Spleen (tissue), 11 donors: Measurements from ENCODE around the gene HMGXB4. TPM values are rescaled to one million over a fixed set of nuclear protein-coding genes. Genes with fewer than 3 reads are reported as not detected.

Experiments used
- DNase-seq: peaks from one replicate; pipeline ENCODE4 v3.0.0-alpha.2; 2020
- H3K27ac ChIP-seq, 8 donors: fragments of 200-600 bp; sonication (generic) in 7 of 8; 1 replicate in 4 of 8; 2 replicates in 4 of 8; pipeline versions ENCODE4 v1.5.0 to v1.8.0; 2016 to 2021; ENCODE audit warnings: inconsistent platforms in 4 of 8, mild to moderate bottlenecking in 4 of 8, moderate library complexity in 1 of 8
- H3K27me3 ChIP-seq, 7 donors: fragments of 200-600 bp; sonication (generic) in 6 of 7; replicated peaks in 1 of 7; 1 replicate in 4 of 7; 2 replicates in 3 of 7; pipeline versions ENCODE4 v1.5.0 to v1.8.0; 2016 to 2021; ENCODE audit warnings: inconsistent platforms in 3 of 7, mild to moderate bottlenecking in 1 of 7
- H3K36me3 ChIP-seq, 6 donors: fragments of 200-600 bp; sonication (generic) in 5 of 6; 1 replicate in 4 of 6; 2 replicates in 2 of 6; pipeline versions ENCODE4 v1.5.0 to v1.8.0; 2016 to 2021; ENCODE audit warnings: inconsistent platforms in 2 of 6
- H3K4me1 ChIP-seq, 6 donors: fragments of 200-600 bp; sonication (generic) in 5 of 6; 1 replicate in 3 of 6; 2 replicates in 3 of 6; pipeline versions ENCODE4 v1.5.0 to v1.8.0; 2016 to 2021; ENCODE audit warnings: inconsistent platforms in 3 of 6
- H3K4me3 ChIP-seq, 8 donors: fragments of 200-600 bp; sonication (generic) in 7 of 8; 1 replicate in 4 of 8; 2 replicates in 4 of 8; pipeline versions ENCODE4 v1.5.0 to v1.8.0; 2016 to 2021; ENCODE audit warnings: inconsistent platforms in 4 of 8, mild to moderate bottlenecking in 4 of 8, moderate library complexity in 2 of 8
- H3K9me3 ChIP-seq, 8 donors: fragments of 200-600 bp; sonication (generic) in 7 of 8; 1 replicate in 4 of 8; 2 replicates in 4 of 8; pipeline versions ENCODE4 v1.5.0 to v1.8.0; 2016 to 2021; ENCODE audit warnings: inconsistent platforms in 4 of 8
- POLR2A ChIP-seq, 3 donors: fragments of 450-650 bp; IDR thresholded peaks; one replicate each; pipeline ENCODE4 v1.5.1; 2017; ENCODE audit warnings: antibody characterized with exemption in 3 of 3, mild to moderate bottlenecking in 1 of 3
- POLR2AphosphoS5 ChIP-seq, 3 donors: sonication (generic); formaldehyde crosslinking; IDR thresholded peaks; one replicate each; pipeline ENCODE4 v1.5.1; 2017; ENCODE audit warnings: antibody characterized with exemption in 3 of 3
- WGBS, 5 donors: extraction: QIAGEN DNeasy Blood & Tissue Kit in 3 of 5; methylation state at CpG; one replicate each; pipeline versions ENCODE4 v1.1.5 to v1.1.7; 2013 to 2018; 5-methylcytosine and 5-hydroxymethylcytosine counted together
- intact Hi-C: fragments of 100-400 bp; cut with DNase I; formaldehyde crosslinking; loops from one replicate; pipeline ENCODE4 v1.15.0; 2023; ENCODE audit warnings: low total_unique reads
- microRNA-seq, 3 donors: library from miRNA; unstranded; fragments of <30 nt; microRNA quantifications; one replicate each; pipeline versions ENCODE4 to v1.1.0, GENCODE V29; 2019 to 2020
- polyA plus RNA-seq, 3 donors: library from polyadenylated mRNA; stranded (reverse); fragments of 200-250 nt; gene quantifications; one replicate each; pipeline ENCODE4 v1.2.1, GENCODE V29; 2013
- small RNA-seq, 4 donors: library from RNA; depleted of rRNA; stranded (forward); fragments of <200 nt; gene quantifications; one replicate each; pipeline ENCODE3, GENCODE V24; 2016
- total RNA-seq, 7 donors: library from RNA; depleted of rRNA in 3 of 7; stranded (reverse); fragments of >200 nt in 3 of 7; fragmentation: NEBNext Ultra II Directional in 4 of 7; extraction: Animal tissue kit (Norgen Biotek cat#: 25700) in 4 of 7; gene quantifications; one replicate each; pipeline versions ENCODE4 v1.1.0 to v1.2.1, GENCODE V29; 2016 to 2021
- donor health status: healthy with polysubstance abuse.
- donor health status: DM: no; HTN: no; CAD: no; lungs with moderate emphysema.
- donor health status: DM: no; HTN: no; CAD: no.
- donor health status: Bipolar disorder and iron deficiency.
- donor health status: healthy.
- donor health status: DM: no; HTN: no; CAD: no.
- donor health status: DM: yes; HTN: yes; CAD: no.

HMGXB4 gene
- total and polyA plus RNA-seq, 10 donors: 4.0 to 24.6 (median 19.5) TPM

GRCh38 chr22:35344956-35345690 lies 87.8 kb downstream of the HMGXB4 start:
- no peaks in the 10 kb centered on the region for H3K9me3 ChIP-seq
- H3K36me3 ChIP-seq: peaks cover 0 to 88% (median 57%) of the 10 kb centered on the region in 6 donors
- TF ChIP-seq POLR2AphosphoS5 (IDR thresholded peaks at IDR 0.05): peak in 2 of 3 donors; percentile 24 to 56
- no peak for TF ChIP-seq POLR2A (IDR thresholded peaks at IDR 0.05)
- DNase-seq: no peak
- no peaks in the 10 kb centered on the region for H3K27me3 ChIP-seq
- intact Hi-C loops: no loop called here
- H3K4me3 ChIP-seq: no peak overlapping the region
- WGBS, 5 donors: 84 to 93% (median 88%) methylated on average over 8 to 14 of the region's 14 CpGs
- H3K27ac ChIP-seq: peak overlapping the region in 3 of 8 donors; percentile 18 to 59 (median 28)
- H3K4me1 ChIP-seq: peaks cover 0 to 20% (median 5%) of the 10 kb centered on the region in 6 donors

Small RNA genes lying within 50 kb of the gene (microRNA-seq; reads per million reads assigned to microRNA genes)
- gene MIR3909: 6.5 to 7.6 (median 7.0) reads per million in 3 donors
- gene MIR6069: 0 reads per million in 3 donors

Small RNA genes lying within 50 kb of the gene (small RNA-seq; reads per million reads assigned to genes)
- gene MIR3909: 0 to 1.2 (median 0.22) reads per million in 4 donors
- 0 reads per million in 4 donors for gene MIR6069
- 0 reads per million in 4 donors for gene RNU7-167P

Other genes starting within 250 kb of the HMGXB4 start
- gene ISX, start 191.3 kb upstream of the HMGXB4 start, total RNA-seq: not detected
- gene ISX, start 191.3 kb upstream of the HMGXB4 start, polyA plus RNA-seq: not detected
- gene TOM1, start 42.4 kb downstream of the HMGXB4 start, total RNA-seq: 10 to 100 TPM; 48.2 to 92.1 (median 56.1) TPM
- 10 to 100 TPM; 19.9 to 44.4 (median 34.2) TPM for gene TOM1, start 42.4 kb downstream of the HMGXB4 start, polyA plus RNA-seq
- 100 to 1,000 TPM; 351 to 930 (median 819) TPM for gene HMOX1, start 123.6 kb downstream of the HMGXB4 start, total RNA-seq
- 100 to 1,000 TPM; 178 to 629 (median 302) TPM for gene HMOX1, start 123.6 kb downstream of the HMGXB4 start, polyA plus RNA-seq
- 10 to 100 TPM; 51.8 to 96.3 (median 64.8) TPM for gene MCM5, start 142.6 kb downstream of the HMGXB4 start, total RNA-seq
- 10 to 100 TPM; 45.2 to 57.3 (median 49.0) TPM for gene MCM5, start 142.6 kb downstream of the HMGXB4 start, polyA plus RNA-seq